HG02938 (cell line): Measurements from ENCODE around the gene TRIM15.

ENCODE experiments used
- ATAC-seq: cut with Tn5 transposase; IDR thresholded peaks from one replicate; pipeline ENCODE4 v1.9.1; 2021; ENCODE audit warnings: mild to moderate bottlenecking, moderate library complexity; ENCODE audit not compliant: unreplicated experiment

The TRIM15 gene

GRCh38 chr6:30144811-30145210 lies 18.5 kb upstream of the TRIM15 start:
- no peak for ATAC-seq

GRCh38 chr6:30145818-30146217 lies 17.5 kb upstream of the TRIM15 start:
- ATAC-seq = no peak

GRCh38 chr6:30147096-30147495 lies 16.2 kb upstream of the TRIM15 start:
- no peak for ATAC-seq

- ATAC-seq = no peak
These were observed 14.1 kb upstream of the TRIM15 start for GRCh38 chr6:30149234-30149633.

GRCh38 chr6:30149858-30150550 lies 13.3 kb upstream of the TRIM15 start:
- no peak for ATAC-seq

GRCh38 chr6:30150671-30151395 lies 12.5 kb upstream of the TRIM15 start:
- no peak for ATAC-seq

GRCh38 chr6:30151580-30151979 lies 11.8 kb upstream of the TRIM15 start:
- ATAC-seq = no peak

GRCh38 chr6:30152016-30152673 lies 11.2 kb upstream of the TRIM15 start:
- ATAC-seq = no peak

- ATAC-seq = no peak
These were observed 10.3 kb upstream of the TRIM15 start for GRCh38 chr6:30152910-30153610.

GRCh38 chr6:30154061-30154460 lies 9.3 kb upstream of the TRIM15 start:
- ATAC-seq = no peak

- ATAC-seq = no peak
These were observed 8.4 kb upstream of the TRIM15 start for GRCh38 chr6:30154709-30155519.

- no peak for ATAC-seq
These were observed 7.7 kb upstream of the TRIM15 start for GRCh38 chr6:30155520-30156261.

GRCh38 chr6:30156262-30156599 lies 7.1 kb upstream of the TRIM15 start:
- ATAC-seq = no peak

GRCh38 chr6:30156774-30157173 lies 6.6 kb upstream of the TRIM15 start:
- ATAC-seq = no peak

GRCh38 chr6:30157581-30157980 lies 5.8 kb upstream of the TRIM15 start:
- no peak for ATAC-seq

- no peak for ATAC-seq
These were observed 5.3 kb upstream of the TRIM15 start for GRCh38 chr6:30157999-30158398.

- no peak for ATAC-seq
These were observed 4.8 kb upstream of the TRIM15 start for GRCh38 chr6:30158475-30159040.

- ATAC-seq = no peak
These were observed 3.1 kb upstream of the TRIM15 start for GRCh38 chr6:30160008-30160784.
